ENCODE data around the gene ABAT.

GRCh38 chr16:8686879-8687278 lies 12.5 kb downstream of the ABAT start:
- no peak for TF ChIP-seq CTCF (IDR thresholded peaks at IDR 0.05 in 2 of 3, conservative IDR thresholded peaks at IDR 0.05 in 1 of 3; ENCODE audit: borderline replicate concordance in 1 of 3, insufficient read depth in 1 of 3, low read depth in 2 of 3, low read length in 2 of 3)
- no peak for TF ChIP-seq POLR2A (IDR thresholded peaks at IDR 0.05; ENCODE audit: borderline replicate concordance, extremely low read depth, insufficient read depth, insufficient read length)
- TF ChIP-seq REST (IDR thresholded peaks at IDR 0.05; ENCODE audit: low read depth), result no peak
- TF ChIP-seq TCF7L2 (IDR thresholded peaks at IDR 0.05; ENCODE audit: borderline replicate concordance, extremely low read depth, insufficient read depth, insufficient read length), result no peak
